Tibial nerve (tissue), 4 donors: Measurements from ENCODE around the gene RASGRP2. TPM values are rescaled to one million over a fixed set of nuclear protein-coding genes. Genes with fewer than 3 reads are reported as not detected.

ENCODE experiments used
- DNase-seq, 2 donors: peaks; one replicate each; pipeline ENCODE4 v3.0.0-alpha.2; 2019; ENCODE audit warnings: low spot score in 2 of 2
- H3K27ac ChIP-seq, 4 donors: fragments of 200-600 bp; sonication (generic) in 3 of 4; one replicate each; pipeline ENCODE4 v1.5.1; 2017 to 2019; ENCODE audit warnings: mild to moderate bottlenecking in 1 of 4
- H3K27me3 ChIP-seq, 2 donors: fragments of 200-600 bp; sonication (generic) in 1 of 2; one replicate each; pipeline versions ENCODE4 v1.5.1 to v1.6.0; 2017 to 2019
- H3K36me3 ChIP-seq, 3 donors: fragments of 200-600 bp; sonication (generic); one replicate each; pipeline ENCODE4 v1.5.1; 2018 to 2019
- H3K4me1 ChIP-seq, 4 donors: fragments of 200-600 bp; sonication (generic) in 3 of 4; one replicate each; pipeline ENCODE4 v1.5.1; 2017 to 2019
- H3K4me3 ChIP-seq, 4 donors: fragments of 200-600 bp; sonication (generic) in 3 of 4; one replicate each; pipeline ENCODE4 v1.5.1; 2017 to 2019; ENCODE audit warnings: mild to moderate bottlenecking in 1 of 4, moderate library complexity in 1 of 4
- H3K9me3 ChIP-seq, 4 donors: fragments of 200-600 bp; sonication (generic) in 3 of 4; one replicate each; pipeline ENCODE4 v1.5.1; 2017 to 2019
- EP300 ChIP-seq, 2 donors: sonication (generic); formaldehyde crosslinking; IDR thresholded peaks; one replicate each; pipeline ENCODE4 v1.6.1; 2017; ENCODE audit warnings: antibody characterized with exemption in 2 of 2, mild to moderate bottlenecking in 1 of 2
- POLR2A ChIP-seq, 2 donors: fragments of 450-650 bp; IDR thresholded peaks; one replicate each; pipeline ENCODE4 v1.6.1; 2017; ENCODE audit warnings: antibody characterized with exemption in 2 of 2, mild to moderate bottlenecking in 2 of 2, moderate library complexity in 2 of 2
- WGBS, 2 donors: methylation state at CpG; one replicate each; pipeline ENCODE4 v1.1.5; 2018; 5-methylcytosine and 5-hydroxymethylcytosine counted together
- total RNA-seq, 4 donors: library from RNA; depleted of rRNA; stranded (reverse); fragments of >200 nt; gene quantifications; one replicate each; pipeline ENCODE4 v1.1.0, GENCODE V29; 2016
- TF ChIP-seq, protein P1 (sequence below), 5 experiments: fragments of 200-600 bp in 3 of 5; fragments of 450-650 bp in 2 of 5; sonication (generic) in 3 of 5; IDR thresholded peaks; one replicate each; pipeline ENCODE4 v1.5.1; 2016 to 2019; ENCODE audit warnings: antibody characterized with exemption in 5 of 5, mild to moderate bottlenecking in 3 of 5, moderate library complexity in 2 of 5

RASGRP2 gene
- total RNA-seq, 4 donors from 2014 or later: 35.4 to 87.0 (median 59.0) TPM

GRCh38 chr11:64784813-64785581 is 41.1 kb upstream of the RASGRP2 start:
- H3K36me3 ChIP-seq: peaks cover 0 to 26% (median 3%) of the 10 kb centered on the region in 3 donors
- WGBS, 2 donors: 85 to 90% methylated on average over 12 of the region's 12 CpGs
- peaks cover 0 to 6% (median 0%) of the 10 kb centered on the region in 4 donors for H3K4me1 ChIP-seq
- no peaks in the 10 kb centered on the region for H3K9me3 ChIP-seq
- no peaks in the 10 kb centered on the region for H3K27me3 ChIP-seq
- H3K4me3 ChIP-seq: no peak overlapping the region
- TF ChIP-seq EP300 (IDR thresholded peaks at IDR 0.05) (no peak), POLR2A (IDR thresholded peaks at IDR 0.05) (no peak)
- TF ChIP-seq, protein P1, sequence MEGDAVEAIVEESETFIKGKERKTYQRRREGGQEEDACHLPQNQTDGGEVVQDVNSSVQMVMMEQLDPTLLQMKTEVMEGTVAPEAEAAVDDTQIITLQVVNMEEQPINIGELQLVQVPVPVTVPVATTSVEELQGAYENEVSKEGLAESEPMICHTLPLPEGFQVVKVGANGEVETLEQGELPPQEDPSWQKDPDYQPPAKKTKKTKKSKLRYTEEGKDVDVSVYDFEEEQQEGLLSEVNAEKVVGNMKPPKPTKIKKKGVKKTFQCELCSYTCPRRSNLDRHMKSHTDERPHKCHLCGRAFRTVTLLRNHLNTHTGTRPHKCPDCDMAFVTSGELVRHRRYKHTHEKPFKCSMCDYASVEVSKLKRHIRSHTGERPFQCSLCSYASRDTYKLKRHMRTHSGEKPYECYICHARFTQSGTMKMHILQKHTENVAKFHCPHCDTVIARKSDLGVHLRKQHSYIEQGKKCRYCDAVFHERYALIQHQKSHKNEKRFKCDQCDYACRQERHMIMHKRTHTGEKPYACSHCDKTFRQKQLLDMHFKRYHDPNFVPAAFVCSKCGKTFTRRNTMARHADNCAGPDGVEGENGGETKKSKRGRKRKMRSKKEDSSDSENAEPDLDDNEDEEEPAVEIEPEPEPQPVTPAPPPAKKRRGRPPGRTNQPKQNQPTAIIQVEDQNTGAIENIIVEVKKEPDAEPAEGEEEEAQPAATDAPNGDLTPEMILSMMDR (IDR thresholded peaks at IDR 0.05): no peak
- H3K27ac ChIP-seq: no peak overlapping the region
- no peak for DNase-seq

DNA sequence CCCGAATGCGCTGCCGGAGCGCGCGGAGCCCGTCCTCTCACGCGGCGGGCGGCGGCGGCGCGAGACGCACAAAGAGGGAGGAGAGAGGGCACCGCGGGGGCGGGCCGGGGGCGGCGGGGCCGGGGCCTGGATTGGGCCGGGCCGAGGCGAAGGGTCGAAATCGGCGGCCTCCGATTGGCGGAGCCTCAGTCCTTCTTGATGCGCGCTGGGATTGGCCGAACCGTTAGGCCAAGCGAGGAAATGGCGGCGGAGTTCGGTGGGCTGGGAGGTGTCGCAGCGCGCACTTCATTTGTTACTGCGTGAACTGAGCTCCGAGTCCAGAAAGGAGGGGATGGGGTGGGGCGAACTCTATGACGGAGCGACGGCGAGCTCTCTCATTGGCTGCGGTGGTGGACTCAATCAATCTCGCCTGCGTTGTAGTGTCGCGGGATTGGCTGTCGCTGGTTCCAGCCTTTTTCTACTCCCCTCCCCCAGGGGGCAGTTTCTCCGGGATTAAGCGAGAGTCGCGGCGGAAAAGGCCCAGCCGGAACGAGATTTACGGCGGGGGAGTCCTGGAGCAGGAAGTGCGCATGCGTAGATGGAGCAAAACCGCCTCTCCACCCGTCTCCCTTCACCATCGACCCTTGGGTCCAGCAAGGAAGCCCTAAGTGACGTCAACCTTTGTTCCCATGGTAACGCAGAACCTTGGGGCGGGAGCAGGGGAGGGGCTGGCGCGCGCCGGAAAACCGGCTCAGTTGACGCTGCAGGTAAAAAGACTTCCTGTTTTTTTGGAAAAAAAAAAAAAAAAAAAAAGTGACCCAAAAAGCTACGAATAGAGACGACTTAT is 34.7 kb upstream of the RASGRP2 start, which contains the start of gene SF1:
Gene SF1, minus strand, starts transcription at position 70 of the 826 bp plus-strand sequence. CDS start 150 bp downstream, outside the sequence.
- Histone ChIP-seq H3K27ac (peak within 1 kb of the TSS; percentile 100), H3K9me3 (no peaks in the 10 kb centered on the region), H3K36me3 (peaks cover 0 to 36% (median 21%) of the 10 kb centered on the region in 3 donors), H3K4me1 (peaks cover 3 to 45% (median 31%) of the 10 kb centered on the region in 4 donors), H3K4me3 (peak within 1 kb of the TSS; percentile 79 to 100 (median 98)), H3K27me3 (no peaks in the 10 kb centered on the region)
- 1% methylated on average over 31 to 38 of the region's 80 CpGs for WGBS, 2 donors
- peak; percentile 96 to 98 for DNase-seq
- peak; percentile 85 to 96 for TF ChIP-seq POLR2A (IDR thresholded peaks at IDR 0.05)
- peak; percentile 90 to 99 for TF ChIP-seq EP300 (IDR thresholded peaks at IDR 0.05)
- TF ChIP-seq, protein P1 (IDR thresholded peaks at IDR 0.05): peak in 4 of 5 experiments; percentile 12 to 38 (median 31)

GRCh38 chr11:64778223-64778472 is 34.2 kb upstream of the RASGRP2 start:
- peak overlapping the region; percentile 100 for H3K27ac ChIP-seq
- peaks cover 0 to 41% (median 27%) of the 10 kb centered on the region in 3 donors for H3K36me3 ChIP-seq
- H3K27me3 ChIP-seq: no peaks in the 10 kb centered on the region
- TF ChIP-seq POLR2A (IDR thresholded peaks at IDR 0.05): no peak
- TF ChIP-seq EP300 (IDR thresholded peaks at IDR 0.05): no peak
- TF ChIP-seq, protein P1 (IDR thresholded peaks at IDR 0.05): no peak
- peak overlapping the region; percentile 79 to 100 (median 98) for H3K4me3 ChIP-seq
- DNase-seq: no peak
- H3K4me1 ChIP-seq: peaks cover 3 to 51% (median 34%) of the 10 kb centered on the region in 4 donors
- WGBS, 2 donors: 2% methylated on average over 24 of the region's 28 CpGs; no CpG with 5 or more reads in 1 of the 2 donors
- no peaks in the 10 kb centered on the region for H3K9me3 ChIP-seq

GRCh38 chr11:64777449-64778222 is 33.7 kb upstream of the RASGRP2 start:
- Histone ChIP-seq H3K4me1 (peaks cover 3 to 56% (median 39%) of the 10 kb centered on the region in 4 donors), H3K27ac (peak overlapping the region; percentile 100), H3K36me3 (peaks cover 0 to 45% (median 29%) of the 10 kb centered on the region in 3 donors), H3K27me3 (no peaks in the 10 kb centered on the region), H3K9me3 (no peaks in the 10 kb centered on the region), H3K4me3 (peak overlapping the region; percentile 79 to 100 (median 98))
- peak; percentile 54 to 62 for DNase-seq
- TF ChIP-seq POLR2A (IDR thresholded peaks at IDR 0.05) (peak; percentile 13 to 52), EP300 (IDR thresholded peaks at IDR 0.05) (peak in 1 of 2 donors; percentile 33)
- TF ChIP-seq, protein P1 (IDR thresholded peaks at IDR 0.05): no peak
- WGBS, 2 donors: 0% methylated on average over 5 to 52 of the region's 98 CpGs
